KOPT-K1 (cell line): ENCODE data around the gene IL2.

Source experiments
- H3K27ac ChIP-seq: fragments of 200-600 bp; sonication (generic); 2 replicates; pipeline ENCODE4 v1.5.1; 2016; ENCODE audit warnings: antibody characterized with exemption, mild to moderate bottlenecking, low read depth, low read length; ENCODE audit not compliant: poor library complexity, severe bottlenecking
- H3K36me3 ChIP-seq: fragments of 200-600 bp; sonication (generic); 2 replicates; pipeline ENCODE4 v1.5.1; 2017; ENCODE audit warnings: antibody characterized with exemption, mild to moderate bottlenecking, low read length, moderate library complexity; ENCODE audit not compliant: insufficient read depth
- H3K9me3 ChIP-seq: fragments of 200-600 bp; sonication (generic); 2 replicates; pipeline ENCODE4 v1.5.1; 2017; ENCODE audit warnings: antibody characterized with exemption, low read length, mild to moderate bottlenecking; ENCODE audit not compliant: insufficient read depth, poor library complexity, severe bottlenecking

IL2 gene

GRCh38 chr4:122456231-122457116 lies at the start of gene IL2:
TSS of gene IL2 (minus strand) at chr4:122456725. CDS start at chr4:122456440, 285 bp downstream.
- Histone ChIP-seq H3K9me3 (no peaks in the 10 kb centered on the region), H3K36me3 (no peaks in the 10 kb centered on the region), H3K27ac (peak within 1 kb of the TSS; percentile 46)

- H3K9me3 ChIP-seq: no peaks in the 10 kb centered on the region
- H3K36me3 ChIP-seq: no peaks in the 10 kb centered on the region
- H3K27ac ChIP-seq: no peak overlapping the region
These were observed 46.7 kb upstream of the IL2 start for GRCh38 chr4:122503214-122503613.

- H3K27ac ChIP-seq: no peak overlapping the region
- no peaks in the 10 kb centered on the region for H3K36me3 ChIP-seq
- no peaks in the 10 kb centered on the region for H3K9me3 ChIP-seq
These were observed 44.5 kb upstream of the IL2 start for GRCh38 chr4:122500852-122501501.

GRCh38 chr4:122489061-122489460 lies 32.5 kb upstream of the IL2 start:
- H3K36me3 ChIP-seq: no peaks in the 10 kb centered on the region
- no peak overlapping the region for H3K27ac ChIP-seq
- peaks cover 33% of the 10 kb centered on the region for H3K9me3 ChIP-seq

- H3K27ac ChIP-seq: no peak overlapping the region
- no peaks in the 10 kb centered on the region for H3K36me3 ChIP-seq
- peaks cover 10% of the 10 kb centered on the region for H3K9me3 ChIP-seq
These were observed 27.0 kb upstream of the IL2 start for GRCh38 chr4:122483481-122483880.

- H3K9me3 ChIP-seq: peaks cover under 1% of the 10 kb centered on the region
- H3K27ac ChIP-seq: no peak overlapping the region
These were observed 25.4 kb upstream of the IL2 start for GRCh38 chr4:122481766-122482405.

GRCh38 chr4:122480655-122481487 lies 24.3 kb upstream of the IL2 start:
- no peaks in the 10 kb centered on the region for H3K36me3 ChIP-seq
- no peaks in the 10 kb centered on the region for H3K9me3 ChIP-seq
- H3K27ac ChIP-seq: no peak overlapping the region

More at GRCh38 chr4:122481766-122482405, 25.4 kb upstream of the IL2 start:
- no peaks in the 10 kb centered on the region for H3K36me3 ChIP-seq

- no peaks in the 10 kb centered on the region for H3K36me3 ChIP-seq
- no peaks in the 10 kb centered on the region for H3K9me3 ChIP-seq
- no peak overlapping the region for H3K27ac ChIP-seq
These were observed 23.5 kb upstream of the IL2 start for GRCh38 chr4:122479935-122480416.

- no peak overlapping the region for H3K27ac ChIP-seq
- no peaks in the 10 kb centered on the region for H3K36me3 ChIP-seq
- H3K9me3 ChIP-seq: no peaks in the 10 kb centered on the region
These were observed 20.2 kb upstream of the IL2 start for GRCh38 chr4:122476745-122477144.

- Histone ChIP-seq H3K9me3 (no peaks in the 10 kb centered on the region), H3K27ac (no peak overlapping the region), H3K36me3 (no peaks in the 10 kb centered on the region)
These were observed 19.6 kb upstream of the IL2 start for GRCh38 chr4:122476126-122476525.

- Histone ChIP-seq H3K36me3 (no peaks in the 10 kb centered on the region), H3K9me3 (no peaks in the 10 kb centered on the region), H3K27ac (no peak overlapping the region)
These were observed 18.7 kb upstream of the IL2 start for GRCh38 chr4:122475233-122475632.

GRCh38 chr4:122469457-122469856 lies 12.9 kb upstream of the IL2 start:
- Histone ChIP-seq H3K36me3 (no peaks in the 10 kb centered on the region), H3K9me3 (peaks cover 28% of the 10 kb centered on the region), H3K27ac (no peak overlapping the region)

GRCh38 chr4:122458625-122459024 lies 2.1 kb upstream of the IL2 start:
- Histone ChIP-seq H3K27ac (peak overlapping the region; percentile 64), H3K36me3 (no peaks in the 10 kb centered on the region), H3K9me3 (no peaks in the 10 kb centered on the region)

GRCh38 chr4:122453384-122453995 lies 3.0 kb downstream of the IL2 start:
- Histone ChIP-seq H3K36me3 (no peaks in the 10 kb centered on the region), H3K27ac (no peak overlapping the region), H3K9me3 (no peaks in the 10 kb centered on the region)
